GM18873 (cell line): ENCODE data around the gene SPIRE1.

Experiments
- ATAC-seq: cut with Tn5 transposase; IDR thresholded peaks from one replicate; pipeline ENCODE4 v1.9.1; 2021; ENCODE audit warnings: mild to moderate bottlenecking, moderate library complexity, moderate number of reproducible peaks; ENCODE audit not compliant: unreplicated experiment, low FRiP score

SPIRE1 gene

DNA sequence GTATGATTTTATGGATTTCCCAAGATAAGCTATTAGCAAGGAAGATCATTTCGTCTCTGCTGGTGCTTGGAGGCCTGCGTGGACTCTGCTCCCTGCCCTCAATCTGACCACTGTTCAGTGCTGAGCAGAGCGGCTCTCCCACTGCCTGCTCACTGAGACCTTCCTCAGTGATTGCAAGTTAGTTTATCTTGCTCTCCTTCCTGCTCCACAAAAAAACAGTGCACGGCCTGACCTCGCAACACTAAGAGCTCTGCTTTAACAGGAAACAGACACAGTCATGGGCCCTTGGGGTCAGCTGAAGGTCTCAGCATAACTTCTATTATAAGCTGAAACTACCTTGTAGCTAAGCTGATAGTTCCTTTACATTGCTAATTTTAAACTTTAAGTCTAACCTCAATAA, 197.0 kb downstream of the SPIRE1 start:
- no peak for ATAC-seq

DNA sequence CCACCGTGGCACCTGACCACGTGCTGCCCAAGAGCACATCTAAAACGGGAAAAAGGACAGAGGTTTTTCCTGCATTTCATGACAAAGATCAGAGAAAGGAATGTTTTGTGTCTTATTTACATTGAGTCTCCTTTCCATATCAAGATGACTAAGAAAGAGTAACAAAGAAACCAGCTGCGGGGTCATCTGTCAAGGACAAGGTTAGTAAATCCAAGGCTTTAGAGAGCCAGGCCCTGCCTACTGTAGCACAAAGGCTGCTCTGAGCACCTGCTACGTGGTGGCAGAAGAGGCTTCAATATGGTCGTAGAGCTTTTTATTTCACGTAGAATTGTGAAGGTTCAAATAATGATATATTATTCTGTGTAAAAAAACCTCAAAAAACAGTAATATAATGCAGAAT, 199.1 kb downstream of the SPIRE1 start:
- ATAC-seq = no peak

DNA sequence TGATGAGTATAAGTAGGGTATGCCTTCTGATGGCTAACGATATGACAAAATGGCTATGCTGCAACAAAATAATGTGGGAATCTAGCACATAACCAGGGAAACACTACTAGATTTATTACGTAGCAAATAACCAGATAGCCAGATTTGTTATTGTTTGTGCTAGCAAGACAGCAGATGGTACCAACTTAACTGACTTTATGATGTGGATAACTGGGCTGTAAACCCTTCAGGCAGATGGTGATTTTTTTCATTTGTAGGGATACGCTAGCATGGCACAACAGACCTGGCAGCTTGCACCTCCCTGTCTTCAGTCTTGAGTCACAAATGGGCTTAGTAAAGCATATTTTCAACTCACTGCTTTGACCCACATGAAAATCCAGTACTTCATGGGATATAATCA, 201.5 kb downstream of the SPIRE1 start:
- ATAC-seq = no peak

DNA sequence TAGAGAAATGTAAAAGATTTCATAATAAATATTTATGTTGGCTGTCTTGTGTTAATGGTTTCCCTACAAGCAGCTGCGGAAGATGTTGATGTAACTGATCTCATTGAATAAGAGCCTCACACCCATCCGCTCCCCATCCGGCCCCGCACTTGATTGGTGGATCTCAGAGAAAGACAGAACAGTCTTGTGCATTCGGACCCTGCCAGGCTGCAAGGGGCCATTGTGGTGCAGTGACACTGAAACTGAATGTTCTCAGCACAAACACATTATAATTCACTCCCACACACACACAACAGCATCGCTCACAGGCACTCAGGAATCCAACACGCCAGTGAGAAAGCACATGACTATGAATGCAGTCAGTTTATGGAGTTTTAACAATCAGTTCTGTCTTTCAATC, 202.4 kb downstream of the SPIRE1 start:
- ATAC-seq = no peak

DNA sequence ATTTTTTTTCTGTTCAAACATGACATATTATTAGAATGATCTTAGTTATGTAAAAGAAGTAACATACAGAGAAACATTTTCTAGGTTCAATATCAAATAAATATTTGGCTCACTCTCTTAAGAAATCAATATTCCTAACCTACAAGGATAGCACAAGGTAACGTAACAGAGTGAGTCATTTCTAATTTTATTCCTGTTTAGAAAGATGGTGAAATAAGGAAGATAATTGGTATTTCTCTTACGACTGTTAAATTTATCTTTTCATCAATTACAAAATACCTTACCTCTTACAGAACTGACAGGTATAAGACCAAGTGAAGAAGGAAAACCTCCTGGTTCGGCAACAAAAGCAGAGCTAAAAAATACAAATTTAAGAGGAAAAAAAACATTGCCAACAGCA, 205.1 kb downstream of the SPIRE1 start:
- ATAC-seq = no peak

DNA sequence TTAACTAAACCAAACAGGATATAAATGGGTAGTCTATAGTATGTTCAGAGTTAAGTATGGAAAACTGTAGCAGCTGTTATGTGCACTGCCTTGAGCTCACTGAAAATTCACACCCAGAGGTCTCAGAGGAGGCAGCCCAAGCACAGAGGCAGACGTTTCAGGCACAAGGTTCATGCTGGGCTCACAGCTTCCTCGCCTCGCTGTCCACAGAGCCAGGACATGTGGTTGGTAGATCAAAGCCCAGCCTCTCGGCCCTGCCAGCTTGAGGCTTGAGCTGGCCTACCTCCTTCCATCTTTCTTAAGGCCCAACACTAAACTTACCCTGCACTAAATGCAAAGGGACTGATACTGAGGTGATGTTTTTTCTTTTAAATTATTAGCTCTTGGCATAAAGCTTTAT, 206.5 kb downstream of the SPIRE1 start:
- no peak for ATAC-seq

DNA sequence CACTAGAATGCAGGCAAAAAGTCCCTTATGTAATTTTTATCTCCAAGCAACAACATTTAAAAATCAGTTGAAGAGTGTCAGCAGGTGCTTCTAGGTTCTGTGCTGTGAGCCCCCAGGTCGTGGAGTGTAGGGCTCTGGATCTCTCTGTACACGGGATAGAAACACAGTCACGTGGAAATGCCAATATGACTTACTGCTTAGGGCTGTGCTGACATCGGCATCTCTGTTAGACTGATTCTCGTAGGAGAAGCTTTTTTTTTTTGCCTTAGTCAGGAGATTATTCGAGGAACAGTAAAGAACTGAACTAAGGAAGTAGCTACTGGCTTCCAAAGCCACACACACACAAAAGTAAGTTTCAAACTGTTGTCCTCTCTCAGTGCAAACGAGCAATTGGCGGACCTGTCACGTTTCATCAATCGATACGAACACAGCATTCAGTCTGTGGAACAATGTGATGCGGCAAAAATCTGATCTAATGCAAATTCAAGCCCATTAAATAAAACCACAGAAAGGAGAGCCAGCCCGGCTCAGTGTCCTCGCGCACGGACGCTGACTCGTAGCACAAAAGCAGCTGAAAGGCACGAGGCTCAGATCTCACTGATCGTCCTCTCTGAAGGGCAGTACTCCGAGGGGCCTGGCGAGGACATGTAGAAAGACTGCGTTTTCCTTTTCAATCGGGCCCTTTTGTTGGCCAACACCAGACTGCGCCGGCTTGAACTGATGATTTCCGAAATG, 208.7 kb downstream of the SPIRE1 start:
- no peak for ATAC-seq

DNA sequence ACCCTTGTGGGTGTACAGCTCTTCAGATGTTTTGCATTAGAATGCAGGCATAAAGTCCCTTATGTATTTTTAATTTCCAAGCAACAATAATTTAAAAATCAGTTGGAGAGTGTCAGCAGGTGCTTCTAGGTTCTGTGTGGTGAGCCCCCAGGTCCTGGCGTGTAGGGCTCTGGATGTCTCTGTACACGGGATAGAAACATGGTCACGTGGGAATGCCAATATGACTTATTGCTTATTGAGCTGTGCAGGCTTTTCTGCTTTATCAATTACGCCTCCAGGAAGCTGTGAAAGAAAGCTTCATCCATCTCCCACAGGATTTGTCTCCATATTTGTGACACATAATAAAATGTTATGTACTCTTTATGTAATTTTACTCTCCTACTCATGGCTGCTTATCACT, 212.4 kb downstream of the SPIRE1 start:
- ATAC-seq = no peak

DNA sequence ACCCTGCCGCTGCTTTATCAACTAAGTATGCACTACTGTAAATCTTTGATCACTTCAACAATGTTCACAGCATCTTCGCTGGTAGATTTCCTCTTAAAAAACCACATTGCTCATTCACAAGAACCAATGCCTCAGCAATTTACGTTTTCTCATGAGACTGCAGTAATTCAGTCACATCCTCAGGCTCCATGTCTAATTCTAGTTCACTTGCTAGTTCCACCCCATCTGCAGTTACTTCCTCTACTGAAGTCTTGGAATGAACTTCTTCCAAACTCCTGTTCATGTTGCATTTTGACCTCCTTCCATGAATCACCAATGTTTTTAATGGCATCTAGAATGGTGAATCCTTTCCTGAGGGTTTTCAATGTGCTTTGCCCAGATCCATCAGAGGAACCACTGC, 214.4 kb downstream of the SPIRE1 start:
- ATAC-seq = no peak

DNA sequence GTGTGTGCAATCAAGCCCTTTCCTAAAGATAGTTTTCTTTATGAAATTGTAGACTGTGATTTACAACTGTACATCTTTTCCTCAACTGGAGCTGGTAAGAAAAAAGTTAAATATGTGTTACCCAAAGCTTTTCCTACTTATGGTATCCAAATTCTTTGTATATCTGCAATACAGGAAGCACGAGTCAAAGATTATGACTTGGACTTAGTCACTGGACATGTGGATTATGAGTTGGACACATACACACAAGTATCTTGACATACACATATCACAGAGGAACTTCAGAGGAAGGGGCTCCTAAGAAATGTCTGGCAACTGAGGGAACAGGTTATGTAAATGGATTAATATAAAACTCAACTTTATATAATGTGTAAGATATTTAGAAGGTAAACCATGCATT, 215.0 kb downstream of the SPIRE1 start:
- ATAC-seq = no peak

DNA sequence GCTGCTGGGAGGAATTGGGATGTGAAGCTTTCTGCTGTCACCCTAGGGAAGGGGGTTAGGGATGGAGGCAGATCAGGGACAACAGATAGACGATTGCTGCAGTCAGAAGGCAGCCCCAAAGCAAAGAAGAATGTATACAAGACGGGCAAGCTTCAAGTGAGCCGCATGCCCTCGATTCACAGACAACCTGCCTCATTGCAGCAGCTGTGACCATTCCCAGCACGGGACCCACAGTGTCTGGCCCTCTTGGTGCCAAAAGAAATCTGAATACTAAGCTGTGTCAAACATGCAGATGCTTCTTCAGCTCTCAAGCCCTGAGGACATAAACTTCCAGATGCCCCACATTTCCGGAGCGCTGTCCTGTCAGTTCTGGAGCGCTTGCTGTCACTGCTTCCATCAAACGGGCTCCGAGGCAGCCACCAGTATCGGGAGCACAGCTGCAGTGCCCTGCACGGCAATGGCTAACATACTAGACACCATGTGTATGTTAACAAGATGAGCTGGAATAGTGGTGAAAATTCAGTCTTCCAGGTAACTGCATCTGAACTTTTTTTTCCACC, 216.4 kb downstream of the SPIRE1 start:
- ATAC-seq = no peak

DNA sequence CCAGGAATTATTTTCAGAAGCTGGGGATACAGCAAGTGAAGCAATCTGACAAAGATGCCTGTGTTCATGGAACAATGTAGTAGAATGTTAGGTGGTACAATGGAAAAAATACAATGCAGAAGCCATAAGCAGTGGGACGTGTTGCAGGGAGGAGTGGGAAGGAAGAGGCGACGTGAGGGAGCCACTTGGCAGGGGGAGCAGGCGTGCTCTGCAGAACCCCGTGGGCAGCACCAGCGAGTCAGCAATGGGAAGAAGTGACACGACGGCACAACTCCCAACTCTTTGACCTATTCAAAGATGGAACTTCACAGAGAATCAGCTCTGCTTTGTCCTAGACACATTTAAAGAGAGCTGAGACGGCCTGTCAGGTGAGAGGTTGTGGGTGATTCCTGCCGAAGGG, 219.7 kb downstream of the SPIRE1 start:
- no peak for ATAC-seq

DNA sequence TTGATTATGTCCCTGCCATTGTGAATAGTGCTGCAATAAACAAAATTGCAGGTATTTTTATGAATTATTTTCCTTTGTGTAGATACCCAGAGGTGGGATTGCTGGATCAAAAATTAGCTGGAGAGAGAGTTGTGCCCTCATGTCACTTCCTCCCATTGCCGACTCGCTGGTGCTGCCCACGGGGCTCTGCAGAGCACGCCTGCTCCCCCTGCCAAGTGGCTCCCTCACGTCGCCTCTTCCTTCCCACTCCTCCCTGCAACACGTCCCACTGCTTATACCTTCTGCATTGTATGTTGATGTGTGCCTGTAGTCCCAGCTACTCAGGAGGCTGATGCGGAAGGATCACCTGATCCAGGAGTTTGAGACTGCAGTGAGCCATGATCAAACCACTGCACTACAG, 222.0 kb downstream of the SPIRE1 start:
- ATAC-seq = no peak

DNA sequence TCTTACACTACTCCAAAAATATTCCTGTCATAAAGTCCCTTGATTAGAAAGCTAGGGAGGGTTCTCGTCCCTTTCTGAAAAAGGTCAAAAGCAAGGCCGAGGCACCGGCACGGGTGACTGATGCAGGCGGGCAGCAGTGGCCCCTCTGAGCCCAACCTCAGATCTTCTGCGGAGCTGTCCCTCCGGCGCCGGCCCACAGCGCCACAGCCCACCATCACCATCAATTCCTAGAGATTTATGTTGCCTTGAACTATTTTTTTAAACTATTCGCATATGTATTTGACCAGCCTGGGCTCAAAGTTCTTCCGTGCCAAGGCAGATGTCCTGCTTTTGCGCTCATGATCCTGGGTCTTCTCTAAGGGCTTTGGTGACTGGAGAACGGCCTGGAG, 223.4 kb downstream of the SPIRE1 start:
- no peak for ATAC-seq

DNA sequence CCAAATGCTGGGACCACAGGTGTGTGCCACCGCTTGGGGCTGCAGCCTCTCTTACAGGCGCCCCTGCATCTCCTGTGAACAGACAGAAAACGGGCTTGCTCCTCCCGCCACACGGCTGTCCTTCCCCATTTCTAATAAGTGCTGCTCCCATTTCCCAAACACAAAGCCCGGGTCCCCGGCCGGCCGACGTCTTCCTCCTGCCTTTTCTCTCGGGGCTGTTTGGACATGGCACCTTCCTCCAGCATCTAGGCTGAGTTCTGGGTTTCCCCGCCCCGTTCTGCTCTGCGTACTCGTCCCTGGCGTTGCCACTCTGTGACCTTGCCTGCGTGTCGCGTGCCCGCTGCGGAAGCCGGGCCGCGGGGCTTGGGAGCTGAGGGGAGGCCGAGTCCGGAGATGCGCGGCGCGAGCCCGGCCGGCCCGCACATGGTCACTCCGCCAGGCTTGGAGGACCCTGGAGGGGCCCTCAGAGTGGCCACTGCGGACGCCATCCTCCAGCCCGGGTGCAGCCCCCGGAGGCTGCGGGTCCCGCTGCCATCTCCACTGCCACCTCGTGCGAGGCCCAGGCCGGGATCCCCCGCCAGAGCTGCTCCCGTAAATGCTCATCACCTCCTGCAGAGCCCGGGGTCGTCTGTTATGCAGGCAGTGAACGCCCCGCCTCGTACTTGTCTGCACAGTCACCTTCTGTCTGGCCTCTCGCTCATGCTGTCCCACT, 223.9 kb downstream of the SPIRE1 start:
- ATAC-seq = no peak

DNA sequence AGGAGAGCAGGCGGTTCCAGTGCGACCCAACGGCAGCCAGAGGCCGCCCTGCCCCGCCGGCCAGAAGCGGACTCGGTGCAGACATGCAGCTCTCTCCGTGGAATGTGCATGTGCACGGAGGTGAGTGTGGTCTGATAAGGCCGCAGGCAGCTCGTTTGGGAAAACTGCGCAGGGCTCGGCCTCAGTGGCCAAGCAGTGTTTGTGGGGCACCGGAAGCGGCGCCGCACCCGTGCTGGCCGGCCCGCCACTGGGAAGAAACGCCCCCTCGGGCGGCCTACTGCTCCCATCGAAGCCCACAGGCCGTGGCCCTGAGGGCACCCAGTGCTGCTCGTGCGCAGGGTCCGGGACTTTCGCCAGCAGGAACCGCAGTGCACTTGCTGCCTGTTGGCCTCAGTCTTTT, 225.0 kb downstream of the SPIRE1 start:
- ATAC-seq = no peak

DNA sequence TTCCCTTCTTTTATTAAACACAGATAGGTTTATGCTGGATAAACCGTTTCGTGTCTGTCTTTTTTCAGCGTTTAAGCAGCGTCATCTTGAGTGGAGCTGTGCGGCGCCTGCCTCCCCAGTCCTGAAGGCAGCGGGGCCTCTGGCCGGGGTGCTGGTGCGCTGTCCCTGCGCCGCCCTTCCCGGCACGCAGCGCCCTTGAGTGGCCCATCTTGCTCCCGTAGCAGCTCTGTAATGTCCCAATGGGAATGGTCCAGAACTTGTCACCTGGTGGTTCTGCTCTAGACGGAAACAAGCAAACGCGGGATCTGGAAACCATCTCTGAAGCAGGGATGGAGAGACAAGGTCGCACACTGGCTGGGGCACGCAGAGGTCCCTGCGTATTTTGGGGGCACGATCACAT, 225.7 kb downstream of the SPIRE1 start:
- no peak for ATAC-seq

DNA sequence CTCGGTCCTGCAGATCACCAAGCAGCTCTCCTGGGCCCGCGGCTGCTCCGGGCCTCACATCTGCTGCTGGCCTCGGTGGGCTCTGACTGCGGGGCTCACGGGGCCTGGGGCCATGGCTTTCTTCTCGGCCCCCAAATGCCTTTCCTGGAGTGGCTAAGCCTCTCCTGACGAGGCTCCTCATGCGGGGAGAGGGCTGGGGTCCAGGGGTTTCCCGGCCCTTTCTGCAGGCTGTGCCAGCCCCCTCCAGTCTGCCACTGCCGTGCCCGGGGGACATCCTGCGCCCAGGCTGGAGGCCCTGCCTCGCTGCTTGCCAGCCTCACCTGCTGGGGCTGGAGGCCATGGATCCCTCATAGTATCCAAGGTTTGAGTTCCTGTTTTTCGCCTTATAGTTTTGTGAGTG, 226.3 kb downstream of the SPIRE1 start:
- ATAC-seq = no peak

DNA sequence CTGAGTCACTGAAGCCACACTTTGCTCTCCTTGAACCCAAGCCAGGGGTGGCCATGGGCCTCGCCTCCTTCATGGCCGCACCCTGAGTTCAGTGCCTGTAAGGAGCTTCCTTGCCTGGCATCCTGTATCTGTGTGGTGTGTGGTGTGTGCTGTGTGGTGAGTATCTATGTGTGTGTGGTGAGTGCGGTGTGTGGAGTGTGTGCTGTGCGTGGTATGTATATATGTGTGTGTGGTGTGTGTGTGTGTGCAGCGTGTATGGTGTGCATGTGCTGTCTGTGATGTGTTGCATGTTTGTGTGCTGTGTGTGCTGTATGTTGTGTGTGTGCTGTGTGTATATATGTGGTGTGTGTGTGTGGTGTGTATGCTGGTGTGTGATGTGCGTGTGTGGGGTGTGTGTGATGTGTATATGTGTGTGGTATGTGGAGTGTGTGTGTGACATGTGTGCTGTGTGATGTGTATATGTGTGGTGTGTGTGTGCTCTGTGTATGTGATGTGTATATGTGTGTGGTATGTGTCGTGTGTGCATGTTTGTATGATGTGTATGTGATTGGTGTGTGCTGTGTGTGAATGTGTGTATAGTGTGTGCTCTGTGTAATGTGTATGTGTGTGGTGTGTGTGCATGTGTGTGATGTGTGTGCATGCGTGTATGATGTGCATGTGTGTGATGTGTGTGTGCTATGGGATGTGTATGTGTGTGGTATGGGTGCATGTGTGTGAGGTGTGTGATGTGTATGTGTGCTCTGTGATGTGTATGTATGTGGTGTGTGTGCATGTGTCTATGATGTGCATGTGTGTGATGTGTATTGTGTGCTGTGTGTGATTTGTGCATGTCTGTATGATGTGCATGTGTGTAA, 227.5 kb downstream of the SPIRE1 start:
- no peak for ATAC-seq

DNA sequence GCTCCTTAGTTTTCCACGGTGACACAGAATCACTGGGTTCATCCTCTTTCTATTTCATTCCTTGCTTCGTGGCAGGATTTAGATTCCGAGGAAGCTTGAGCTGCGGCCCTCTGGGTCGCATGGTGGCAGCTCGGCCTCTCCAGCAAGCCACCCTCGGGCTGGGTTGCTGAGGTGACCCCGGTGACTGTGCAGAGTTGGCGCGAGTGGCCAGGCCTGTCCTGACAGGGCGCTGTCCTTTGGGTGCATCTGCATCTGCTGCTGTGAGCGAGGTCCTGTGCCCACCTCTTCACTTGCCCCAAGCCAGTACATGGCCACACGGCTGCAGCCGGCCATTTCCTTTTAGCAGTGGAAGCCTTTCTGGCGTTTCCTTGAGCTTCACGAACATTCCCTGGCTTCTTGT, 228.4 kb downstream of the SPIRE1 start:
- ATAC-seq = no peak

DNA sequence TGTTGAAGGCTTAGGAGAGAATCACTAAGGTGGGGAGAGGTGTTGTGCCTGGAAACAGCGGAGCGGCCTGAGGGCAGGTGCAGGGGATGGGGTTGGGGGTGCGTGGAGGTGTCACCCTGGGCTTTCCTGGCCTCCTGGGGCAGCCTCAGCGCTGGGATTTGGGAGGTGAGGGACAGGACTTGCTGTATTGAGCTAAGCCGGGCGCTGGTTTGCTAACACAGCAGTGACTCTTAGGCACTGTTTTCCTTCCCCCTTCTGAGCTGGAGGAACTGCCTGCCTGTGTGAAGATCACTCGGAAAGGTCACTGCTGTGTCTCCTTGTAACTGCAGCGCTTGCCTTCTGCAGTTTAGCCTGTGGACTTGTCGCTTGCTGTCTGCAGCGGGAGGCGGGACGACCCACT, 229.0 kb downstream of the SPIRE1 start:
- no peak for ATAC-seq
